HG02798 (cell line): ENCODE data around the gene COMMD8.
"Not testable (repeated sequence)": the region's sequence is repeated elsewhere in the genome, so short reads cannot be mapped to it uniquely, and the experiment has no call there.

ENCODE experiments used
- ATAC-seq: cut with Tn5 transposase; IDR thresholded peaks from one replicate; pipeline ENCODE4 v1.9.1; 2021; ENCODE audit warnings: mild to moderate bottlenecking; ENCODE audit not compliant: unreplicated experiment, poor library complexity

Gene COMMD8

DNA sequence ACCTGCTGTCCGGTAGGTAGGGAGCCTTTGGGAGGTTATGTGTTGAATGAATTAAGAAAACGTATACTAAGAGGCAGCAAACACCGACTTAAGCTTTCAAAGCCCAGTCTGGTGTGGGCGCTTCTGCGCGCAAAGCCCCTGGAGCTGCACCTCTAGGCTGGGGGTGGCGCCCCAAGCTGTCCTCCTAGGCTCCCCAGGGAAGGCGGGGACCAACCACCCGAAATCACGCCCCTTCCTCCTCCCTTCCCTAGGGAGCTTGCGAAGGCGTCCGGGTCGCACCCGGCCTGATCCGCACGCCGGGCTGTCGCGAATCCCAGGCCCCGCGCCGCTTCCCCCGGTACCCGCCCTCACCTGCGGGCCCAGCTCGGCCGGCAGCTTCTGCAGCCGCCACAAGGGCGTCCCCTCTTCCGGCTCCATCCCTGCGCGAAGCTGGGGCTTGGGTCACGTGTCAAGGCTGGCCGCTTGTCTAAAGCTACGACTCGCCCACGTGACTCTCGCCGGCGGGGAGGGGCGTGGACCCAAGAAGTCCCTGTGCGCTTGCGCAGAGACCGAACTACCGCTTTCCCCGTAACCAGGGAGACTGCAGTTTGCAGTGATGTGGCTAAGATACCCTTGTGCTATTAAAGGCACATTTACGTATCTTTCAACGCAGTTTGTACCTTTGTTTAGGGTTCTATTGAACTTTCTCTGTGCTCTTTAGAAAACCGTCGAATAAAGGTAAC, at the start of gene COMMD8:
Gene COMMD8, minus strand, starts transcription at position 468 of the 722 bp plus-strand sequence. Its CDS starts 51 bp downstream, at position 417.
- ATAC-seq, result peak; percentile 94

DNA sequence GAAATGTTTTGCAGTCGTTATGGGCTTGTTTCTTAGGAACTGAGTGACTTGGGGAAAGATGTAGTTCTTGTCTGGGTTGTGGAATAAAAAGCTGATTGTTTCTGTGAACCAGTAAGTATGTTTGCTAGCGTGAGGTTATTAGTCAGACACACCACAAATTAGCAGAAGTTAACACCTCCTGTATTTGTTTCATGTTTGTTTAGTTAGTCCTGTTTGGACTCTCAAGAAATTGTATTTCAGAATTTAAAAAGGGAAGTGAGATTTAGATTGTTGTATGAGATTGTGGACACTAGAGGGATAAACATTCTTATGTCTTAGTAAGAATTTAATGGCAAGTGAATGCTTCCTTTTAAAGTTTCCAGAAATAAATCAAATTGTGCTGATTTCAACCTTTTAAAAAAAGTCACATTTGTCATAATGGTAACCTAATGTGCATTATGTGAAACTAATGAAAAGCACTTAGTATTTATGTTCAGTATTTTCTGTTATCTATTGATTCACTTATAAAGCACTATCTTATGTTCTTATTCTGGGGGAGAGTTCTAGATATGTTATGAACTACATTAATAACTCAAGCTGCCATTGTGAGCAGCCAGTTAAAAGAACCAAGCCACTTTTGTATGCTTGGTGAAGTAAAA, 47.1 kb upstream of the COMMD8 start:
- peak; percentile 98 for ATAC-seq

DNA sequence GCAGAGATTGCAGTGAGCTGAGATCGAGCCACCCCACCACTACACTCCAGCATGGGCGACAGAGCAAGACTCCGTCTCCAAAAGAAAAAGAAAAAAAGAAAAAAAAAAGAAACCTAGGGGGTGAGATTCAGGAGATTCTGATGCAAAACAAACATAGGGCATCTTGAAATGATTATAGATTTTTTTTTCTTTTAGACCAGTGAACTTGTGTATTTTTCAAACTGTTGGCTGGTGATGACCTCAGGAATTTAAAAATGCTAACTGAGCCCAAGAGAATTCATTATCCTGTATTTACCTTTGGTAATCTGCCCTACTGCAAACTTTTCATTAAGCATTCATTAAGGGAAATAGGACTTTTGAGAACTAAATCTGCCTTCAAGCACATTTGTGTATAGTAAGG, 42.2 kb upstream of the COMMD8 start:
- no peak for ATAC-seq

DNA sequence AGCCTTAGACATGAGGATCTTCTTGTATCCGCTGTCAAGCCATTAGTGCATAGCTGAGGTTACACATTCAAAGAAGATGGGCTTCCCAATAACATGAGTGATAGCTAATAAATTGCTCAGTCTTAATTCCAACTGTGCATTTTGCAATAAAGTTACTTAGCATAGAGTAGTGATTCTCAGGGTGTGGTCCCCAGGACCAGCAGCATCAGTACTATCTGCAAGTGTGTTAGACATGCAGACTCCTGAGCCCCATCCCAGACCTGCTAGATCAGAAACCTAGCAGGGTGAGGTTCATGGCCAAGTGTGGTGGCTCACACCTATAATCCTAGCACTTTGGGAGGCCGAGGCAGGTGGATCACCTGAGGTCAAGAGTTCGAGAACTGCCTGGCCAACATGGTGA, 41.6 kb upstream of the COMMD8 start:
- no peak for ATAC-seq

DNA sequence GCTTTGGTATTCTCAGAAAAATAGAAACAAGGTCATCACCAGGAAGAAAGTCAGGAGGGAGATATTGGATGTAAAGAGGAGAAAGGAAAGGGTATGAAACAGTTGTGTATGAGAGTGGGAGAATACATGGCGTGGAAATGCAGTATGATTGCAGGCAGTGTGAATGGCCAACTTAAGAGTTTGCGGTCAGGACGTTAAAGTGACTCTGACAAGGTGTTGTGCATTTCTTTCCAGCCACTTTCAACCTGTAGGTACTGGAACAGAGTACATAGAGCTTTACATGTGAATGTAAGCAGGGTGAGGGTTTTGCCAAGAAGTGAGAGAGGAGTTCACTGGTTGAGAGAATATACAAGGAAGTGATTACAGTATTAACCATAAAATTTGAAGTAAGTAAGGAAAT, 37.3 kb upstream of the COMMD8 start:
- no peak for ATAC-seq

DNA sequence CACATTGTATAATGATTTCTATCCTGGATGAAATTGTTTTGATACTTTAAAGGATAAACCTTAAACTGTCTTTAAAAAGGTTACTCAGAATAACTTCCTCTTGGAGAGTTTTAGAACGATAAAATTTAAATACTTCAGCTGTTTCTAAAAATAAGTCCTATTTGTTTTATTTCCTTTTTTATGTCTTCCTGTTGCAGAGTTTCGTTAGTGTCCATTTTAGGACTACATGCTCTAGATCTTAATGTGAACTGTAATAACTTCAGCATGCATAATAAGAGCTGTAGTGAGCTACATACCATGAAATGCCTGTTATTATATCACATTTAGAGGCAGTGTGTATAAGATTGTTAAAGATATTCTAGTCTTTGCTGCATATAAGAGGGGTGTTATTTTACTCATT, 36.2 kb upstream of the COMMD8 start:
- ATAC-seq, result no peak

DNA sequence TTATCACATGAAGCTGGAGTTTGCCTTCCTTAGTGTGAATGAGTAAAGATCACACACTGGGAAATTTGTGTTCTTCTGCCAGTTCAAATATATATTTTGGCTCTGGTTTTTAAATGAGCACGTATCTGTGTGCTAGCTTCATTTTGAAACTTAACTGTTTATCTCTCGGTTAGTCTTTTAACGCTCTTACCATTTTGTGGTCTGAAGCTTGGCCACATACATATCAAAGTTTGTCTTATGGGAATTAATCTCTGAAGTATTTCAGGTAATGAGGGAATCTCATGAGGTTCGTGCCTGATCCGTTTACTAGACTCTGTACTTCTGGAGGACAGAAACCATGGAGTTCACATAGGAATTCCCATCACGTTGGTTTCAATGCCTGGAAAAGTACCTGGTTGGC, 35.4 kb upstream of the COMMD8 start:
- ATAC-seq, result peak; percentile 43

DNA sequence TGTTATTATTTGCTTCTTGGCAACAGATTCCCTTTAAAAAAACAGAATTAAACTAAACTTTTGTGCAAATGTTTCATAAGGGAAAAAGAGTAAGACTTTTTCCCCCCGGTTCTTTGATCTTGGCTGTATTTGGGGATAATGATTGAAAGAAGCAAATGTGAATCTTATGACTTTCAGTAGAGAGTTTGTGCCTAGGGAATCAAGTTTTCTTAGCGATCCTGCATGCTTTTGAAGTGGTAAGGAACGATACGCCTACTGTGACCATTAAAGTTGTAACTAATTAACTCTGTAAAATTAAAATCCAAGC, 30.6 kb upstream of the COMMD8 start:
- ATAC-seq, result no peak

DNA sequence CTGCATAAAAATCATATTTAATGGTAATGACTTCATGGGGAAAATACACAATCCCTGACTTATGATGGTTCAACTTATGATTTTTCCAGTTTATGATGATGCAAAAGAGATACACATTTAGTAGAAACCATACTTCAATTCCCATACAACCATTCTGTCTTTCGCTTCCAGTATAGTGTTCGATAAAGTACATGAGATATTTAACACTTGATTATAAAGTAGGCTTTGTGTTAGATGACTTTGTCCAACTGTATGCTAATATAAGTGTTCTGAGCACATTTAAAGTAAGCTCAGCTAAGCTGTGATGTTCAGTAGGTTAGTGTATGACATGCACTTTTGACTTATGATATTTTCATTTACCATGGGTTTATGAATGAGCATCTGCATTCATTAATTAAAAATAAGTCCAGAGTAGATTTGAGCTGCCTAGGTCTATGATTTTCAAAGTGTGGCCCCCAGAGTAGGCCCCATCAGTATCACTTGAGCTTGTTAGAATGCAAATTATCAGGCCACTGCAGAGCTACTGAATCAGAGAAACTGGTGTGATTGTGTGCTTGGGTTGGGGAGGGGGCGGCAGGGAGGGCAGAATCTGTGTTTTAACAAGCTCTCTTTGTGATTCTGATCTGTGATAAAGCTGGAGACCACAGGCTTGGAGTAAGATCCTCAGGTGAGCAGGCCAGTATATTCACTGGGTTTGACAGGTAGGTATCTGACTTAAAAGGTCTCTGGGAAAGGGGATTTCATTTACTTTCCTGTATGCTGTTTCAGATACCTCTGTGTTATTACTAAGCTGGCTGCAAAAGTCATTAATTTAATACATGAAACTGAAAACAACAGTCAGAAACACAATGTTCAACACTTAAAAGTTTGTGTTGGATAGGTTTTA, 30.0 kb upstream of the COMMD8 start:
- ATAC-seq, result peak; percentile 59

DNA sequence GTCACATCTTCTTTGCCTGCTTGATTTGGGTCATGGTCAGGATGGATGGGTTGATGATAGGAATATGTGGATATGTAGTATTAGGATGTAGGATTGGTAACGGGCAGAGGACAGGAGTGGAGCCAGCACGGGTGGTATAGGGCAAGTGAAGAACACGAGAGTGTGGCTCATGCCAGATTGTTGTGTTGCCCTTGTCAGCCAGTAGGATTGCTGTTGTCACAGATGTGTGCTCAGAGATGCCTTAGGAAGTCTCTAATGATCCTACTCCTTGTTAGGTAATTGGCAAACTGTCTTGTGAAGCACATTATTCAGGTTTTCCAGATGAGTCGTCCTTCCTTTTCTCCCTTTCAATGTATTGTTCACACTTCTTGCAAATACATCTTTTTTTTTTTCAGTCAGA, 27.0 kb upstream of the COMMD8 start:
- ATAC-seq, result peak; percentile 83

DNA sequence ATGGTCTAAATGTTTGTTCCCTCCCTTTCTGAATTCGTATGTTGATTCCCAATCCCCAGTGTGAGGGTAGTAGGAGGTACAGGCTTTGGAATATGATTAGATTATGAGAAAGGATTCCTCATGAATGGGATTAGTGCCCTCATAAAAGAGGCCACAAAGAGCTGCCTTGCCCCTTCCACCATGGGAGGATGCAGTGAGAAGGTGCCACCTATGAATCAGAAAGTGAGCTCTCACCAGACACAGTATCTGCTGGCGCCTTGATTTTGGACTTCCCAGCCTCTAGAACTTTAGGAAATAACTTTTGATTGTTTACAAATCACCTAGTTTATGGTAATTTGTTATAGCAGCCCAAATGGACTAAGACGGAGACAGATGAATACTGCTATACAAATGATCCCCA, 25.2 kb upstream of the COMMD8 start:
- no peak for ATAC-seq

DNA sequence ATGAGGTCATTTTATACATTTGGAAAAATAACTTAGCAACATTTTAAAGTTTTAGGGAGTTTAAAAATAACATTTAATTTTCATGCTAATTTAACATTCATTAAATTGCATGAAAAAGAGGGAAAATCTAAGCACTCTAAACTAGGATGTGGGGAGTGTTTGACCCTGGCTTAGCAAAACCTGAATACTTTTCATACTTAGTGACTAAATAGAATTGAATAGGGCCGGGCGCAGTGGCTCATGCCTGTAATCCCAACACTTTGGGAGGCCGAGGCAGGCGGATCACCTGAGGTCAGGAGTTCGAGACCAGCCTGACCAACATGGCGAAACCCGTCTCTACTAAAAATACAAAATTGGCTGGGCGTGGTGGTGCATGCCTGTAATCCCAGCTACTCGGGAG, 23.2 kb upstream of the COMMD8 start:
- ATAC-seq, result not testable (repeated sequence)

DNA sequence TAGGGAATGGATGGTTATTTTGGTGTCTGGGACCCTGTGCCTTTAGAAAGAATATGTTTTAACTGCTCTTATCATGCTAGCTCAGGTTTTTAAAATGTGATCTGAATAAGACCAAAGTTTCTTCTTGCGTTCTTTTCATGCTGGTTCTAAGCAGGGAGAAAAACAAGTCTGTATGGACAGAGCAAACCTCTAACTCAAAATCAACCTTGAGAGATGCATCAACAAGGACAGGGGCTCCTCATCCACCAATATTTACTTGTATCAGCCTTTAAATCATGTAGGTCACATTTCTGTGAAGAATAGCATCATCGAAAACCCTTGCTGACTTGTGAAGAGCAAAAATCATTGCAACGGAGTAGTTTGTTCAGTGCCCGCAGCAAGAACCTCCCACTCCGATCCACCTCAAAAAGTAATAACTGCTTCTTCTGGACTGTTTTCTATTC, 22.8 kb upstream of the COMMD8 start:
- no peak for ATAC-seq

DNA sequence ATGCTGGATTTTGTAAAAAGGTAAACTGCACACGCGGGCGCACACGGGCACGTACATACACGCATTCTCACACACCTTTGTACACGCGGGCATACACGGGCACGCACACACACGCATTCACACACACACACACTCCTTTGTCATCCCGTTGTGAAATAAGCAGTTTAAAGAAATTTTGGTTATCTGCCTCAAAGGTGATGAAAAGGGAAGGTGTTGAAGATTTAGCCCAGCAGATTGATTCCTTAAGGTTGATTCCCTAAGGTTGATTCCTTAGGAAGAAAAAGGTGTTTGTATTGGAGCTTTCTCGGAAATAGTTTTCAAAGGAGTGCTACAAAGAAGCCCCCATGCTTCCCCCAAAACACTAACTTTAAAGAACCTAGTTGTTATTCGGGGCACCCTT, 22.3 kb upstream of the COMMD8 start:
- ATAC-seq, result no peak

DNA sequence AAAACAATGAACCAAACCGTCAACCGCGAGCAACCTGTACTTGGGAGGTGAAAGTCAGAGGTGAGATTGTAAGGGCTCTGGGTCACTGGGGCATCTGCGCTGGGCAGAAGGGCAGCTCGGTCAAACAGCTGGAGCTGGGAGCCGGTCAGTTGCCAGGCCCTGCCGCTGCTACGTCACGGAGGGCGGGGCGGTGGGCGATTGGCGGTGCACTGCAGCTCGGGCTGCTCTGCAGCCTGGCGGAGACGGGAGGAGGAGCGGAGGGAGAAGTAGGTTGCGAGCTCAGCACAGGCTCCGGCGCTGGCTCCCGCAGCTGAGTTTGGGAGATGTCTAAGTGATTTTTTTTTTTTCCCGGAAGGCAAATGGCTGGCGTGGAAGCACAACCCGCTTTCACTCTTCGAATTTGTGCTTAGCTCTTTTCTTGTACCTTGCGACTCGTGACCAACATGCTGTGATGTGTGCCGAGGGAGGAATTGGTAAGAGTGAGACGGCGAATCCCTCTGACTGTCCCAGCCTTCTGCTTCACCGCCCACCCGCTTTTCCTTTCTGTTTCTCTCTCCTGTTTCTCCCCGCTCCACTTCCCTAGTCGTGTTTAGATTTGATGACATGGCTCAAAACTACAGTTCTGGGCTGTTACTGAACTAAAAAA, 21.7 kb upstream of the COMMD8 start, which contains the start of gene ATP10D:
Gene ATP10D, plus strand, starts transcription at position 229 of the 646 bp plus-strand sequence. CDS start 27,266 bp downstream, outside the sequence.
- ATAC-seq, result peak; percentile 97

DNA sequence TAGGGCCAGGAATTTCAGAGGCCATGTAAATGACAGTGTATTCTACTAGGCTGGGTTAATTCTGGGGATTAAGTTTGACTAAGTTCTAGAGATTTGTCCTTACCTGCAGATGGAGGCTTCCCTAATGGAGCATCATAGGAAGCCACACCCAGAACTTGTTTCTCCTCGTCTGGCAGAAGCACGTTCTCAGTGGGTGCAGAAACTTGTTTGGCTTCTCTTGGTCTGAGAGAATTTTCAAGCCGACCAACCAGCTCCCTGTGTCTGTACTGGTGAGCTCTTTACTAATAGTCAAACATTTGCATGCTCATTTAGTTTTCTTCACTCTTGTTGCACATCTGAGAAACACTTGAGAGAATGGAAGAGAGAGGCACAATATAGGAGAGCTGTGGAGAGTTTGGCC, 20.7 kb upstream of the COMMD8 start:
- peak; percentile 41 for ATAC-seq

DNA sequence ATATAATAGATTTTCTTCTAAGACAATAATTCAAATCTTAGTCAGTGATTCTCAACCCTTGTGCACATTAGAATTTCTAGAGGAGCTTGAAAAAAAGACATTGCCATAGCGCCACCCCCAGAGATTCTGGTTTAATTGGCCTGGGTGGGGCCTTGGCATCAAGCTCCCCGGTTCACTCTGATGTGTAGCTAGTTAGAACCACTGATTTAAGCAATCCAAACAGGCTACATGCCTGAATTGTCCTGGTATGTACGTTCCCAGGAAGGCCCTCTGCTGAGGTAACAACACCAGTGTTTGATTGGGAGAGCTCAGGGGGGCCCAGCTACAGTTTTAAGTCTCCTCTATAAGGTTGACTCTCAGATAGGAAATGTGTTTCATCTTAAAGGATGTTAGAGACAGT, 20.2 kb upstream of the COMMD8 start:
- peak; percentile 1 for ATAC-seq

DNA sequence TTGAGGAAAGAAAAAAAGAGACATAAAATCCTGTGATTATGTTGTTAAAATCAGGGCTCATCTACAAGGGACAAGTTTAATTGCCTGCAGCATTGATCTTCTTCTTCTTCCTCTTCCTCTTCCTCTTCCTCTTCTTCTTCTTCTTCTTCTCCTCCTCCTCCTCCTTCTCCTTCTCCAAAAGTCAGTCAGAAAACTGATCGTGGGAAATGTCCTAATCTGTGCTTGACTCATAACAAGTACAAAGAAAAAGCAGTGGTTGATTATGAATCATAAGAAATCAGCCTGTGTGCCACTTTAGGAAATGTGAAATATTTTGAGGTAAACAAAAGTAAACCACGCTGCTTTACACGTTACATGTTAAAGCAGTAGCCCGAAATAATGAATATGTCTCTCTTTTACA, 18.8 kb upstream of the COMMD8 start:
- no peak for ATAC-seq

DNA sequence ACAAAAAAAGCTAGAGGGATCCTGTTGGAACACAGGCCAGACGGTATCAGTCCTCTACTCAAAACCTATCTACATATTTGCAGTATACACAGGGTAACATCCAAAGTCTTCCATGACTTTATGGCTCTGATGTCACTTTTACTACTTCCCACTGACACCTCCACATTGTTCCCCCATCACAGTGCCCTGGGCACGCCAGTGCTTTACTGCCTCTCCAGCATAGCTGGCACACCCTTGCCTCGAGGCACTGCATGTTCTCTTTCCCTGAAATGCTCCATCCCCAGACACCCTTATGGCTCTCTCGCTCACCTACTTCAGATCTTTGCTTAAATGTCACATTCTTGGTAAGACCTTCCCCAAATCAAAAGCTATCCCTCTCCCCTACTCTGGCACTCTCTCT, 15.3 kb upstream of the COMMD8 start:
- no peak for ATAC-seq

DNA sequence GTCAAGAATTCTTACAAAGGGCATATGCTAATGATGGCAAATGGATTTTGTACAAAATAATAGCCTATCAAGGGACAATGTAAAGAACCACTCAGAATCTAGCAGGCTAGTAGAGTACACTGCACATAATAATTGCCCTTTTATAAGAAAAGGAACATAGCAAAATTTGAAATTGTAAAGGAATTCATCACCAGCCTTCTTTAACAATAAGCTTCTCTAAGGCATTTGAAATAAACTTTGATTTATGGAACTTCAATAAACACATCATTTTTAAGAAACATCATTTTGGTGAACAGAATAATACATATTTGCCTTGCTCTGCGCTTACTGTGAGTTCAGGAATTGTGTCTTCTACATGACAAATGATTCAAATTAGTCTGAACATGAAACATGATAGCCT, 11.9 kb upstream of the COMMD8 start:
- no peak for ATAC-seq

DNA sequence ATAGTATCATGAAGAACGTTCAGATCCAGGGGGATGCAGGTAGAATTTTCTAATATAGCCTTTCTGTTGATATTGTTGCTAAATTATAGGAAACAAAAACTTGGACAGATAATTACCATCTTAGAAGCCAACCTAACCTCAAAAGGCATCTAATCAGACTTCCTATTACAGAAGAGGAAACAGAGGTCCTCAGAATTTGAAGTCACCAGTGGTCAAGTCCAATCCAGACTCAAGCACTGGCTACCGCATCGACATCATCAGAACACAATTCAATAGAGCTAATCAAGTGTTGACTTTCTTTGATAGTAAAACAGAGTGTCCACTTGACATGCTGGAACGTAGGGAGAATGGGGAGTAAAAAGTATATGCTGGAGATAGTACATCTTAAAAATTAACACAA, 11.3 kb upstream of the COMMD8 start:
- ATAC-seq, result no peak
